ENCODE results near the gene VASN.

Gene VASN

GRCh38 chr16:4395055-4395726, 23.5 kb downstream of the VASN start:
- Histone ChIP-seq H3K4me3 (replicated peaks; ENCODE audit: low read depth, low read length) (no peak overlapping the region), H3K36me3 (ENCODE audit: control insufficient read depth, insufficient read depth, low read length) (peaks cover 20% of the 10 kb centered on the region), H3K27me3 (replicated peaks; ENCODE audit: control insufficient read depth, insufficient read depth, low read length) (no peaks in the 10 kb centered on the region)
- TF ChIP-seq CTCF (IDR thresholded peaks at IDR 0.05; ENCODE audit: insufficient read depth, low read length, poor library complexity, severe bottlenecking): no peak
- DNase-seq (ENCODE audit: extremely low read depth, insufficient read length): no peak

- Histone ChIP-seq H3K4me3 (replicated peaks; ENCODE audit: low read depth, low read length) (no peak overlapping the region), H3K36me3 (ENCODE audit: control insufficient read depth, insufficient read depth, low read length) (peaks cover 23% of the 10 kb centered on the region), H3K27me3 (replicated peaks; ENCODE audit: control insufficient read depth, insufficient read depth, low read length) (no peaks in the 10 kb centered on the region)
- no peak for DNase-seq (ENCODE audit: extremely low read depth, insufficient read length)
- no peak for TF ChIP-seq CTCF (IDR thresholded peaks at IDR 0.05; ENCODE audit: insufficient read depth, low read length, poor library complexity, severe bottlenecking)
Observed at GRCh38 chr16:4399001-4399730, 27.5 kb downstream of the VASN start.

- Histone ChIP-seq H3K36me3 (ENCODE audit: control insufficient read depth, insufficient read depth, low read length) (peaks cover 26% of the 10 kb centered on the region), H3K27me3 (replicated peaks; ENCODE audit: control insufficient read depth, insufficient read depth, low read length) (no peaks in the 10 kb centered on the region), H3K4me3 (replicated peaks; ENCODE audit: low read depth, low read length) (no peak overlapping the region)
- no peak for DNase-seq (ENCODE audit: extremely low read depth, insufficient read length)
- TF ChIP-seq CTCF (IDR thresholded peaks at IDR 0.05; ENCODE audit: insufficient read depth, low read length, poor library complexity, severe bottlenecking): no peak
Observed at GRCh38 chr16:4401094-4401501, 29.4 kb downstream of the VASN start.

- no peak for DNase-seq (ENCODE audit: extremely low read depth, insufficient read length)
- no peak overlapping the region for H3K4me3 ChIP-seq (replicated peaks; ENCODE audit: low read depth, low read length)
- no peaks in the 10 kb centered on the region for H3K27me3 ChIP-seq (replicated peaks; ENCODE audit: control insufficient read depth, insufficient read depth, low read length)
- no peak for TF ChIP-seq CTCF (IDR thresholded peaks at IDR 0.05; ENCODE audit: insufficient read depth, low read length, poor library complexity, severe bottlenecking)
- H3K36me3 ChIP-seq (ENCODE audit: control insufficient read depth, insufficient read depth, low read length): peaks cover 26% of the 10 kb centered on the region
Observed at GRCh38 chr16:4401510-4401909, 29.9 kb downstream of the VASN start.

GRCh38 chr16:4402439-4403132, 30.9 kb downstream of the VASN start:
- Histone ChIP-seq H3K4me3 (replicated peaks; ENCODE audit: low read depth, low read length) (no peak overlapping the region), H3K36me3 (ENCODE audit: control insufficient read depth, insufficient read depth, low read length) (peaks cover 29% of the 10 kb centered on the region), H3K27me3 (replicated peaks; ENCODE audit: control insufficient read depth, insufficient read depth, low read length) (no peaks in the 10 kb centered on the region)
- peak; percentile 95 for TF ChIP-seq CTCF (IDR thresholded peaks at IDR 0.05; ENCODE audit: insufficient read depth, low read length, poor library complexity, severe bottlenecking)
- peak; percentile 68 for DNase-seq (ENCODE audit: extremely low read depth, insufficient read length)

Measured in GM06990 (cell line).